Motor neuron (in vitro differentiated cells): ENCODE results near the gene RND3. TPM values are rescaled to one million over a fixed set of nuclear protein-coding genes. Genes with fewer than 3 reads are reported as not detected.

Source experiments
- ATAC-seq, 8 experiments: fragments of 200-7000 bp; cut with Tn5 transposase; replicated peaks in 6 of 8; 2 replicates each; pipeline ENCODE4 v1.8.0; 2021; ENCODE audit warnings: mild to moderate bottlenecking in 8 of 8, moderate library complexity in 8 of 8
- H3K27ac ChIP-seq, 2 donors: fragments of 250-450 bp; sonication (Bioruptor Pico); 2 replicates each; pipeline ENCODE4 v1.9.0; 2021; ENCODE audit warnings: antibody characterized with exemption in 2 of 2, mild to moderate bottlenecking in 2 of 2, moderate library complexity in 1 of 2
- H3K4me1 ChIP-seq, 2 donors: fragments of 250-450 bp; sonication (Bioruptor Pico); replicated peaks in 1 of 2; 2 replicates each; pipeline ENCODE4 v1.6.1; 2021; ENCODE audit warnings: antibody characterized with exemption in 2 of 2, mild to moderate bottlenecking in 2 of 2, moderate library complexity in 1 of 2
- H3K4me3 ChIP-seq, 5 donors: fragments of 250-450 bp; sonication (Bioruptor Pico); 2 replicates each; pipeline ENCODE4 v1.9.0; 2021; ENCODE audit warnings: antibody characterized with exemption in 5 of 5, mild to moderate bottlenecking in 5 of 5, moderate library complexity in 4 of 5
- WGBS, 10 experiments: fragments of 450-650 bp; shearing (Covaris generic); methylation state at CpG; one replicate each; pipeline ENCODE4 v1.0.0; 2022; 5-methylcytosine and 5-hydroxymethylcytosine counted together
- in situ Hi-C, 9 experiments: fragments of 400-800 bp; cut with MboI; loops; one replicate each; pipeline ENCODE4 v1.15.0; 2021; ENCODE audit warnings: low sequenced_read_pairs in 9 of 9, low pct_unique_long_range_greater_than_20kb in 2 of 9; ENCODE audit not compliant: unreplicated experiment in 9 of 9
- total RNA-seq, 8 experiments: library from RNA; unstranded; fragments of 300-600 nt; gene quantifications; 2 replicates each; pipeline versions ENCODE4 v1.2.3 to v1.2.4, GENCODE V29; 2022

RND3 gene
- total RNA-seq, 8 experiments from 2014 or later: 119 to 208 (median 165) TPM

DNA sequence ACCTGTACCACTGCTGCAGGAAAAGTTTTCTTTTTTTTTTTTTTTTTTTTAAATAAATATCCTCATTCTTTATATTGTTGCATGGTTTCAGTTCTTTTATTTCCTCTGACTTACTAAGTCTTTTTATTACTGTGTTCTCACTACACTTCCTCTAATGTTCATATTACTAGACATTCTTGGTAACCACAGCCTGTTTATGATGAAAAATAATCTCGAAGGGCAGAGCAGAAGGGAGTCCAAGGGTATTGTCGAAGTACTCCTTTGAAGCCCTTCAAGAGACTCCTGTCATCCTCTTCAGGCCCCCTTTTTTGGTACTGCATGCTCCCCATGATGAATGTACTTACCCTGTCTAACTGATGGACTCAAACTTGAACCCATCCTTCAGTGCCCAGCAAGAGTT is 61.2 kb downstream of the RND3 start:
- Histone ChIP-seq H3K4me3 (no peak overlapping the region), H3K27ac (no peak overlapping the region), H3K4me1 (peaks cover 41 to 67% of the 10 kb centered on the region in 2 donors)
- no peak for ATAC-seq
- 44 to 100% (median 77%) methylated on average over 1 to 2 of the region's 2 CpGs; no CpG with 5 or more reads in 1 of the 10 experiments for WGBS, 10 experiments
- in situ Hi-C loops: no loop called here

DNA sequence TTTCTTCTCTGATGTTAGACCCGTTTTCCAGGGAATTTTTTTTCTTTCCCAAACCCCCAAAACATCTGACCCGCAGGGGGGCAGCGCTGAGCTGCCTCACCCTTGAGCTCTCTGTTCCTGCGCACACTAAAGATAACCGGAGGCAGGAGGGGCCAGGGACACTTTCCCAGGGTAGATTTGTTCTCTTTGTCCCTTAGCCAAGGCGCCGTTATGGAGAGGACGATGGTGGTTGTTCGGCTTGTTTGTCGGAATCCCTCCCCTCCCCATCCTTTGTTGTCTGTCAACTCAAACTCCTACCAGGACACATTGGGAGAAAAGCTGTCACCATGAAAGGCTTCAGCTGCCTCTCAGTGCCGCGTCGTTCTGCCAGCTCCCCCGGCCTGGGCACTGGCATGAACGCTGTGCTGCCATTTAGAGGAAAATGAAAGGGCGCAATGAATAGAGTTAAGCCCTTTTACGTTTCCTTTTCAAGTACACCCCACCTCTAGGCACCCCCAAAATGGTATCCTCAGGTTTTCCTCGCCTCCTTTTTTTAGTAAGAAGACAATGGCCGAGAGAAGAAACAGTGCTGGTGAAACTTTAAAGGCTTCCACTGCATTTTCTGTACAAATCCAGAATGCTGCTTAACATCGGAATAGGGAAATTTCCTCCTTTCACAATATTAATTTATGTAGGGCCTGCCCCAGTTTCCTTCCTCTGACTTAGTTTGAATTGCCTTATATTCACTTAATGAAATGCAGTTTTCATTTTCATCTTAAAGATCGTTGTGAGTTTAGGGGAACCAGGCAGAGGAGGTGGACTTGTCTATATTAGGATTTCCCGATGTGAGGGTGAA is 62.1 kb downstream of the RND3 start:
- H3K4me3 ChIP-seq: no peak overlapping the region
- 70 to 100% (median 92%) methylated on average over 1 to 16 of the region's 22 CpGs for WGBS, 10 experiments
- H3K4me1 ChIP-seq: peaks cover 41 to 65% of the 10 kb centered on the region in 2 donors
- ATAC-seq: no peak
- in situ Hi-C loops: no loop called here
- no peak overlapping the region for H3K27ac ChIP-seq

DNA sequence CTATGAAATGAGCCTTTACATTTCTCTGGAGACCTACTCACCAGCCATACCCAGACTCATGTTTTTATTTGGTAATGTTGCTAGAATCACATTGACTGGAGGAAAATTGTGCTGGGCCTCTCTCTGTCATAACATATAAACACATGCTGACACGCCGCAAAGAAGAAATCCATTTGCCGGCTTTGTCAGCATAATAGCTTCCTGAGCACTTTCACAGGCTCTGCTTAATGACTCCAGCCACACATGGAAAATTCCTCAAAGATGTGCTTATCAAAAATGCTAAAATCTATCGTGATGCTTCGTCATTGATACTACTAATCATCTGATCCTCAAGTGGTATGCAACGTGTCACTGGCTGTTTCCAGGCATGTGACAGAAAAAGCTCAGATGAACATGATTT is 63.1 kb downstream of the RND3 start:
- 77 to 100% (median 92%) methylated on average over 1 to 6 of the region's 6 CpGs; no CpG with 5 or more reads in 3 of the 10 experiments for WGBS, 10 experiments
- H3K27ac ChIP-seq: peak overlapping the region in 1 of 2 donors; percentile 5
- peak in 5 of 8 experiments; percentile 63 to 79 (median 66) for ATAC-seq
- no peak overlapping the region for H3K4me3 ChIP-seq
- in situ Hi-C loops: no loop called here
- peaks cover 37 to 61% of the 10 kb centered on the region in 2 donors for H3K4me1 ChIP-seq

DNA sequence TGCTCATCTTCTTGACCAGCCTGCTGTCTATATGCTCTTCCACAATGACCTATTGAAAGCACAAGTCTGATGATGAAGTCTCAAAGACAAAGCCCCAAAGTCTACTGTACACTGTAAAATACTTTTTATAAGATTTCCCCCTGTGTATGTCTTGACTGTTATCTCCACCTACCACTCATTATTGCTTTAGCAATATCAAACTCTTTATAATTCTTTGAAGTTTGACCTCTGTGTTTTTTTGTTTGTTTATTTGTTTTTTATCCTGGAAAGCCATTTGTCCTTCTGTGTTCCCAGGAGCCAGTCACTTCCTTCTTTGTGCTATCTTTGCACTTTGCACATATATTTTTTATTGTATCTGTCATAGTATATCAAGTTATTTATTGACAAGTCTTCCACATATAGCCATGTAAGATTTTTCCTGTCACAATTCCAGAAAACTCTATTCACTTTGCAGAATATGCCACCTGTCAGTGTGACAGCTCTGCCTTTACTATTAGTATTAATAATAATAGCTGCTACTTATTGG is 66.3 kb downstream of the RND3 start:
- Histone ChIP-seq H3K4me1 (peaks cover 15 to 37% of the 10 kb centered on the region in 2 donors), H3K4me3 (no peak overlapping the region), H3K27ac (no peak overlapping the region)
- in situ Hi-C loops: no loop called here
- ATAC-seq: no peak

DNA sequence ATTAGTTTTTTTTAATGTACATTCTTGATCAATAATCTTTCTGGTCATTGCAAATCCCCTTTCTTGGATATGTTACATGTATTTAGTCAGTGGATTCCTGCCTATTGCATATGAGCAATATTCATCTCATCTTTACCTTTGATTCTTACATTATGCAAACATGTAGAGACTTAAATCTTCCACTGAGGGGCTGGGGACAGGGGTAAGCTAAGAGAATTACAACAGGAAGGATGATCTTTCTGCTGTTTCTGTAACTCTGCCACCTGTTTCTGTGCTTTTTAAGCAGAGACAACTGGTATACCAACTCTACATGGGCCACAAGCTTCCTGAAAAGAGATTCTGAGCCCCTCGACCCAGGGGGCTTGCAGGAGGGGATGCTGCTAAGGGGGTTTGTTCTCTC is 68.6 kb downstream of the RND3 start:
- H3K4me3 ChIP-seq: no peak overlapping the region
- H3K4me1 ChIP-seq: peaks cover 2 to 18% of the 10 kb centered on the region in 2 donors
- H3K27ac ChIP-seq: no peak overlapping the region
- in situ Hi-C loops: no loop called here
- peak in 1 of 8 experiments; percentile 56 for ATAC-seq
- 0 to 100% (median 20%) methylated on average over 1 of the region's 1 CpG; no CpG with 5 or more reads in 6 of the 10 experiments for WGBS, 10 experiments
